Measurements from ENCODE around the gene SYNPO2.
"Not testable (repeated sequence)": the region's sequence is repeated elsewhere in the genome, so short reads cannot be mapped to it uniquely, and the experiment has no call there.

Gene SYNPO2

DNA sequence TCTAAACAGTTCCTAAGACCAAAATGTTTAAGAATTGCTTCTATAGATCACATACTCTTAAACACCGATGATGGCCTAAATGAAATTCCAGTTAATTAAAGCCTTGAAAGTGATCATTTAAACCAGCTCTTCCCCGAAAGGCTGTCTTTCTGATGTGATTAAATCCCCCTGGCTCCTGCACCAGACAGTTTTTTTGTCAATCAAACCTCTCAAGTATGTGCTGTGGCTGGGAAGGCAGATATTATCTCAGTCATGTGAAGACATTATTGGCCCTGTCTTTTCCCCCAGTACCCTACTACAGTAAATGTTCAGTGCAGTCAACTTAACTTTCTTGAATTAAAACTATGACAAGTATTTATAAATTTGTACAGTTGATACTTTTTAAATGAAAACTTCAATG is 126.0 kb downstream of the SYNPO2 start:
- no peak overlapping the region for H3K27ac ChIP-seq (ENCODE audit: low read length)
- H3K4me1 ChIP-seq (ENCODE audit: insufficient read depth, low read length): no peaks in the 10 kb centered on the region
- DNase-seq (no peak), ATAC-seq (ENCODE audit: insufficient read depth, low read depth) (no peak)
- no peak overlapping the region for H3K4me3 ChIP-seq (ENCODE audit: low read depth in 1 of 2, low read length in 2 of 2)
- peaks cover 3% of the 10 kb centered on the region for H3K27me3 ChIP-seq (ENCODE audit: insufficient read depth, low read length, poor library complexity)
- no peak overlapping the region for H3K4me2 ChIP-seq (ENCODE audit: insufficient read depth, low read length)
- no peaks in the 10 kb centered on the region for H3K36me3 ChIP-seq (ENCODE audit: insufficient read depth, low read length)
- no peaks in the 10 kb centered on the region for H3K79me2 ChIP-seq (ENCODE audit: insufficient read depth, low read length)
- H2AFZ ChIP-seq (ENCODE audit: low read depth, low read length): no peak overlapping the region
- H3K9ac ChIP-seq (ENCODE audit: low read depth, low read length): no peak overlapping the region
- no peaks in the 10 kb centered on the region for H4K20me1 ChIP-seq (ENCODE audit: insufficient read depth, low read length)
- no peaks in the 10 kb centered on the region for H3K9me3 ChIP-seq (ENCODE audit: insufficient read depth, low read length, severe bottlenecking)
- TF ChIP-seq EZH2 (IDR thresholded peaks at IDR 0.05; ENCODE audit: borderline replicate concordance, low read depth, low read length, severe bottlenecking): no peak
- TF ChIP-seq, protein P1, sequence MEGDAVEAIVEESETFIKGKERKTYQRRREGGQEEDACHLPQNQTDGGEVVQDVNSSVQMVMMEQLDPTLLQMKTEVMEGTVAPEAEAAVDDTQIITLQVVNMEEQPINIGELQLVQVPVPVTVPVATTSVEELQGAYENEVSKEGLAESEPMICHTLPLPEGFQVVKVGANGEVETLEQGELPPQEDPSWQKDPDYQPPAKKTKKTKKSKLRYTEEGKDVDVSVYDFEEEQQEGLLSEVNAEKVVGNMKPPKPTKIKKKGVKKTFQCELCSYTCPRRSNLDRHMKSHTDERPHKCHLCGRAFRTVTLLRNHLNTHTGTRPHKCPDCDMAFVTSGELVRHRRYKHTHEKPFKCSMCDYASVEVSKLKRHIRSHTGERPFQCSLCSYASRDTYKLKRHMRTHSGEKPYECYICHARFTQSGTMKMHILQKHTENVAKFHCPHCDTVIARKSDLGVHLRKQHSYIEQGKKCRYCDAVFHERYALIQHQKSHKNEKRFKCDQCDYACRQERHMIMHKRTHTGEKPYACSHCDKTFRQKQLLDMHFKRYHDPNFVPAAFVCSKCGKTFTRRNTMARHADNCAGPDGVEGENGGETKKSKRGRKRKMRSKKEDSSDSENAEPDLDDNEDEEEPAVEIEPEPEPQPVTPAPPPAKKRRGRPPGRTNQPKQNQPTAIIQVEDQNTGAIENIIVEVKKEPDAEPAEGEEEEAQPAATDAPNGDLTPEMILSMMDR (IDR thresholded peaks at IDR 0.05; ENCODE audit: borderline replicate concordance, extremely low read depth, low read length, poor library complexity, severe bottlenecking): no peak

DNA sequence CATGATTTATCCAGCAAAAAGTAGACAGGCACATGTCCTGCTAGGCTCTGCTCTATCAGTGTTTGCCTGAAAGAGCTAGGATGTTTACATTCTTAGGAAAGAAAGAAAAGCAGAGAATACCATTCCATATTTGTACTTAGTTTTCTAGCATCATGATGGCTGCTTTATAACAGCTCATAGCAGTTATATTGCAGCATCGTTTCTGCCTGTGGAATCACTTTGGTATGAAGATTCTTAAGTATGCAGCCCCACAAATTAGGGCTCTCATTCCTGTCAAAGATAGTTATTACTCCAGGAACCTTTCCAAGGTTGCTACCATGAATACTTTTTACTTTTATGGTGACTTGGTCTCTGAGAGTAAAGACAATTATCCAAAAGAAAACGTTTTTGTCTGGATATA is 128.0 kb downstream of the SYNPO2 start:
- ATAC-seq (ENCODE audit: insufficient read depth, low read depth) (no peak), DNase-seq (no peak)
- Histone ChIP-seq H3K9ac (ENCODE audit: low read depth, low read length) (no peak overlapping the region), H4K20me1 (ENCODE audit: insufficient read depth, low read length) (no peaks in the 10 kb centered on the region), H3K9me3 (ENCODE audit: insufficient read depth, low read length, severe bottlenecking) (no peaks in the 10 kb centered on the region), H3K4me2 (ENCODE audit: insufficient read depth, low read length) (no peak overlapping the region), H3K27me3 (ENCODE audit: insufficient read depth, low read length, poor library complexity) (no peaks in the 10 kb centered on the region), H3K27ac (ENCODE audit: low read length) (no peak overlapping the region), H3K36me3 (ENCODE audit: insufficient read depth, low read length) (no peaks in the 10 kb centered on the region), H3K4me1 (ENCODE audit: insufficient read depth, low read length) (no peaks in the 10 kb centered on the region), H3K79me2 (ENCODE audit: insufficient read depth, low read length) (no peaks in the 10 kb centered on the region), H2AFZ (ENCODE audit: low read depth, low read length) (no peak overlapping the region), H3K4me3 (ENCODE audit: low read depth in 1 of 2, low read length in 2 of 2) (no peak overlapping the region)
- TF ChIP-seq, protein P1 (IDR thresholded peaks at IDR 0.05; ENCODE audit: borderline replicate concordance, extremely low read depth, low read length, poor library complexity, severe bottlenecking): no peak
- TF ChIP-seq EZH2 (IDR thresholded peaks at IDR 0.05; ENCODE audit: borderline replicate concordance, low read depth, low read length, severe bottlenecking): no peak

DNA sequence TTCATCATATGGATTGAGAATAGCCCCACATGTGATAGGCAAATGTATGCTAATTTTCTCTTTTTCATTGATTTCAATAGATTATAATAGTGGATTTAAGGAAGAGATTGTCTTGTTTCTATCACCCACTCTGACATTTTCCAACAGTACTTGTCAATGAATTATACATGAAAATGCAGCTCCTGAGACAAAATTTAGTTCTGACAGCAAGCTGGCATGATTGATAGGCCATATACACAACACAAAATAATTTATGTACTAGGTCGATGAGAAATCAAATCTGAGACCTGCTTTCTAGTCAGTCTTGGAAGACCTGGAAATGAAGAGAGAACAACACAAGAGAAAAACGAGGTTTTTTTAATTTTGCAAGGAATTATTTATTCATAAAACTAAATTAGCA is 129.0 kb downstream of the SYNPO2 start:
- Histone ChIP-seq H3K4me1 (ENCODE audit: insufficient read depth, low read length) (no peaks in the 10 kb centered on the region), H2AFZ (ENCODE audit: low read depth, low read length) (no peak overlapping the region), H3K27ac (ENCODE audit: low read length) (no peak overlapping the region), H3K79me2 (ENCODE audit: insufficient read depth, low read length) (no peaks in the 10 kb centered on the region), H3K36me3 (ENCODE audit: insufficient read depth, low read length) (no peaks in the 10 kb centered on the region), H3K4me2 (ENCODE audit: insufficient read depth, low read length) (no peak overlapping the region), H3K9ac (ENCODE audit: low read depth, low read length) (no peak overlapping the region), H3K4me3 (ENCODE audit: low read depth in 1 of 2, low read length in 2 of 2) (no peak overlapping the region), H3K27me3 (ENCODE audit: insufficient read depth, low read length, poor library complexity) (no peaks in the 10 kb centered on the region), H4K20me1 (ENCODE audit: insufficient read depth, low read length) (no peaks in the 10 kb centered on the region), H3K9me3 (ENCODE audit: insufficient read depth, low read length, severe bottlenecking) (no peaks in the 10 kb centered on the region)
- no peak for TF ChIP-seq EZH2 (IDR thresholded peaks at IDR 0.05; ENCODE audit: borderline replicate concordance, low read depth, low read length, severe bottlenecking)
- TF ChIP-seq, protein P1 (IDR thresholded peaks at IDR 0.05; ENCODE audit: borderline replicate concordance, extremely low read depth, low read length, poor library complexity, severe bottlenecking): no peak
- DNase-seq (no peak), ATAC-seq (ENCODE audit: insufficient read depth, low read depth) (no peak)

DNA sequence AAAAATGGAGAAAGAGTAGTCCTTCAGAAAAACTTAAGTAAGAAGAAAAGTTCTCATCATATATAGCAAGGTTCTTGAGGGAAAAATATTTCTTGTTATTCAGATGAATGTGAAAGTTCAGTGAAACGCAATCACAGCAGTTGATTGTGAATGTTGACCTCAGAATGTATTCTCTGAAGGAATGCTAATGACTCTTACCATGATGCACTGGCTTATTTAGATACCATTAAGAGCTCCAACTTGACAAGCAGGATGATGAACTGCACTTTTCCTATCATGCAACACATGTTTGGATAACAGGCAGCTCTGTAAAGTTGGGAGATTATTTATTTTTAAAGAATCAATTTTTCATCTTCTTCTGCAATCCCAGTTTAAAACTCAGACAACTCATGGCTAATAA is 131.5 kb downstream of the SYNPO2 start:
- no peak overlapping the region for H3K4me2 ChIP-seq (ENCODE audit: insufficient read depth, low read length)
- H3K79me2 ChIP-seq (ENCODE audit: insufficient read depth, low read length): no peaks in the 10 kb centered on the region
- DNase-seq (no peak), ATAC-seq (ENCODE audit: insufficient read depth, low read depth) (no peak)
- no peaks in the 10 kb centered on the region for H3K4me1 ChIP-seq (ENCODE audit: insufficient read depth, low read length)
- no peaks in the 10 kb centered on the region for H3K36me3 ChIP-seq (ENCODE audit: insufficient read depth, low read length)
- no peaks in the 10 kb centered on the region for H3K9me3 ChIP-seq (ENCODE audit: insufficient read depth, low read length, severe bottlenecking)
- no peak overlapping the region for H3K4me3 ChIP-seq (ENCODE audit: low read depth in 1 of 2, low read length in 2 of 2)
- no peak overlapping the region for H3K27ac ChIP-seq (ENCODE audit: low read length)
- no peak overlapping the region for H3K9ac ChIP-seq (ENCODE audit: low read depth, low read length)
- H2AFZ ChIP-seq (ENCODE audit: low read depth, low read length): no peak overlapping the region
- no peaks in the 10 kb centered on the region for H3K27me3 ChIP-seq (ENCODE audit: insufficient read depth, low read length, poor library complexity)
- TF ChIP-seq EZH2 (IDR thresholded peaks at IDR 0.05; ENCODE audit: borderline replicate concordance, low read depth, low read length, severe bottlenecking): no peak
- TF ChIP-seq, protein P1 (IDR thresholded peaks at IDR 0.05; ENCODE audit: borderline replicate concordance, extremely low read depth, low read length, poor library complexity, severe bottlenecking): no peak
- H4K20me1 ChIP-seq (ENCODE audit: insufficient read depth, low read length): no peaks in the 10 kb centered on the region

DNA sequence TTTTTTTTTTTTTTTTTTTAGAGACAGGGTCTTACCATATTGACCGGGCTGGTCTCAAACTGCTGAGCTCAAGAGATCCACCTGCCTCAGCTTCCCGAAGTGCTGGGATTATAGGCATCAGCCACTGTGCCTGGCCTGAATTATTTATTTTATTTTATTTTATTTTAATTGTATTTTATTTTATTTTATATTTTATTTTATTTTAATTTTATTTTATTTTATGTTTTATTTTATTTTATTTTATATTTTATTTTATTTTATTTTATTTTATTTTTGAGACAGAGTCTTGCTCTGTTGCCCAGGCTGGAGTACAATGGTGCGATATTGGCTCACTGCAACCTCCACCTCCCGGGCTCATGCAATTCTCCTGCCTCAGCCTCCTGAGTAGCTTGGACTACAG is 133.9 kb downstream of the SYNPO2 start:
- H3K4me2 ChIP-seq (ENCODE audit: insufficient read depth, low read length); H3K36me3 ChIP-seq (ENCODE audit: insufficient read depth, low read length): not testable (repeated sequence)

More for the DNA sequence above, 133.9 kb downstream of the SYNPO2 start:
- H3K9ac ChIP-seq (ENCODE audit: low read depth, low read length); H3K79me2 ChIP-seq (ENCODE audit: insufficient read depth, low read length); H4K20me1 ChIP-seq (ENCODE audit: insufficient read depth, low read length); H3K27me3 ChIP-seq (ENCODE audit: insufficient read depth, low read length, poor library complexity); H3K27ac ChIP-seq (ENCODE audit: low read length); H2AFZ ChIP-seq (ENCODE audit: low read depth, low read length); DNase-seq; ATAC-seq (ENCODE audit: insufficient read depth, low read depth); H3K4me1 ChIP-seq (ENCODE audit: insufficient read depth, low read length); H3K9me3 ChIP-seq (ENCODE audit: insufficient read depth, low read length, severe bottlenecking); H3K4me3 ChIP-seq (ENCODE audit: low read depth in 1 of 2, low read length in 2 of 2): not testable (repeated sequence)

Data from DND-41 (cell line).